Kidney epithelial cell (primary cell): ENCODE results near the gene SYT13. TPM values are rescaled to one million over a fixed set of nuclear protein-coding genes. Genes with fewer than 3 reads are reported as not detected.

Experiments
- DNase-seq: peaks from one replicate; pipeline ENCODE4 v3.0.0-alpha.2; 2010; ENCODE audit warnings: low read depth
- H3K27me3 ChIP-seq: 2 replicates; pipeline ENCODE4 v1.6.0; 2011; ENCODE audit warnings: low read length; ENCODE audit not compliant: control insufficient read depth, insufficient read depth
- H3K36me3 ChIP-seq: 2 replicates; pipeline ENCODE4 v1.5.1; 2011; ENCODE audit warnings: low read length; ENCODE audit not compliant: control insufficient read depth, insufficient read depth
- H3K4me3 ChIP-seq: 2 replicates; pipeline ENCODE4 v1.5.1; 2011; ENCODE audit warnings: low read depth, mild to moderate bottlenecking, control low read depth, low read length
- total RNA-seq: library from RNA; depleted of rRNA; stranded (reverse); fragments of >200 nt; gene quantifications from 2 replicates; pipeline ENCODE4 v1.2.3, GENCODE V29; 2015
- TF ChIP-seq, protein P1 (sequence below): IDR thresholded peaks from 2 replicates; pipeline ENCODE4 v1.5.1; 2011; ENCODE audit warnings: mild to moderate bottlenecking, moderate library complexity, low read length, control low read depth, inconsistent platforms; ENCODE audit not compliant: insufficient read depth, poor library complexity, severe bottlenecking

SYT13 gene
- total RNA-seq, 1 donor from 2014 or later = 10.1 TPM

- TF ChIP-seq, protein P1, sequence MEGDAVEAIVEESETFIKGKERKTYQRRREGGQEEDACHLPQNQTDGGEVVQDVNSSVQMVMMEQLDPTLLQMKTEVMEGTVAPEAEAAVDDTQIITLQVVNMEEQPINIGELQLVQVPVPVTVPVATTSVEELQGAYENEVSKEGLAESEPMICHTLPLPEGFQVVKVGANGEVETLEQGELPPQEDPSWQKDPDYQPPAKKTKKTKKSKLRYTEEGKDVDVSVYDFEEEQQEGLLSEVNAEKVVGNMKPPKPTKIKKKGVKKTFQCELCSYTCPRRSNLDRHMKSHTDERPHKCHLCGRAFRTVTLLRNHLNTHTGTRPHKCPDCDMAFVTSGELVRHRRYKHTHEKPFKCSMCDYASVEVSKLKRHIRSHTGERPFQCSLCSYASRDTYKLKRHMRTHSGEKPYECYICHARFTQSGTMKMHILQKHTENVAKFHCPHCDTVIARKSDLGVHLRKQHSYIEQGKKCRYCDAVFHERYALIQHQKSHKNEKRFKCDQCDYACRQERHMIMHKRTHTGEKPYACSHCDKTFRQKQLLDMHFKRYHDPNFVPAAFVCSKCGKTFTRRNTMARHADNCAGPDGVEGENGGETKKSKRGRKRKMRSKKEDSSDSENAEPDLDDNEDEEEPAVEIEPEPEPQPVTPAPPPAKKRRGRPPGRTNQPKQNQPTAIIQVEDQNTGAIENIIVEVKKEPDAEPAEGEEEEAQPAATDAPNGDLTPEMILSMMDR = no peak
- Histone ChIP-seq H3K36me3 (no peaks in the 10 kb centered on the region), H3K4me3 (no peak overlapping the region), H3K27me3 (no peaks in the 10 kb centered on the region)
- no peak for DNase-seq
These were observed 11.9 kb downstream of the SYT13 start for GRCh38 chr11:45274206-45274605.

DNA sequence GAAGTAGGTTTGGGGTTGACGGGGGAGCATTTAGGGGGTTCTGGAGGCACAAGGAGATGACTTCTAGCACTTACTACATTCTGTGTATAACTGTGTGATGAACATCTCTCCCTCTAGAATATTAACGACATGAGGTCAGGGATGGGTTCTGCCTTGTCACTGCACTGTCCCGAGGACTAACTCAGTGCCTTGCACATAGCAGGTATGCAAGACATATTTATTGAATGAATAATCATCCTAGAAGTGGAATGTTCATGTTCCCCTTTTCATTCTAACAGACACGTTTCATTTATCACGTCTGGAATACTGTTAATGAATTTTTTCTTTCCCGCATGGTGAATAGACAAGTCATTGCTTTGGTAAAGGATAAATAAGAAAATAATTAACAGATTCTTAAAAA lies 12.6 kb downstream of the SYT13 start:
- H3K36me3 ChIP-seq = no peaks in the 10 kb centered on the region
- no peak overlapping the region for H3K4me3 ChIP-seq
- H3K27me3 ChIP-seq = no peaks in the 10 kb centered on the region
- DNase-seq = no peak
- TF ChIP-seq, protein P1 = no peak

DNA sequence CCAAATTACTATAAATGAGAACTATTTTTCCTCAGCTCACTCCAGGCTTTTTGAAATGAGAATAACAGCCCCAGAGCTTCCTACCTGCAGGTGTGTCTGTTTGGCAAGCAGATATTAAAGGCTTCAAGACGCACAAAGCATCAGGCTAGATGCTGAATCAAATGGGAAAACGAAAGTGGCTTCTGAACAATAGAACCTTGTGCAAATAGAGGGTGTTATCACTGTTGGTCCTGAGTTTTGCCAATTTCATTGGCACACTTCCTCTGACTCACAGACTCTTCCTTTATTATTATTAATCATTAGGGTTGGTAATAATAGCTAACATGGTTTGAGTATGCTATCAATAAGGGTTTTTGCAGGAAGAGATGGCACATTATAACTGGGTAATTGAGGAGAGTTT lies 13.4 kb downstream of the SYT13 start:
- Histone ChIP-seq H3K27me3 (no peaks in the 10 kb centered on the region), H3K4me3 (no peak overlapping the region), H3K36me3 (no peaks in the 10 kb centered on the region)
- TF ChIP-seq, protein P1 = no peak
- DNase-seq = no peak

GRCh38 chr11:45270946-45271716 lies 15.0 kb downstream of the SYT13 start:
- Histone ChIP-seq H3K27me3 (no peaks in the 10 kb centered on the region), H3K36me3 (no peaks in the 10 kb centered on the region), H3K4me3 (no peak overlapping the region)
- TF ChIP-seq, protein P1 = no peak
- DNase-seq = no peak

DNA sequence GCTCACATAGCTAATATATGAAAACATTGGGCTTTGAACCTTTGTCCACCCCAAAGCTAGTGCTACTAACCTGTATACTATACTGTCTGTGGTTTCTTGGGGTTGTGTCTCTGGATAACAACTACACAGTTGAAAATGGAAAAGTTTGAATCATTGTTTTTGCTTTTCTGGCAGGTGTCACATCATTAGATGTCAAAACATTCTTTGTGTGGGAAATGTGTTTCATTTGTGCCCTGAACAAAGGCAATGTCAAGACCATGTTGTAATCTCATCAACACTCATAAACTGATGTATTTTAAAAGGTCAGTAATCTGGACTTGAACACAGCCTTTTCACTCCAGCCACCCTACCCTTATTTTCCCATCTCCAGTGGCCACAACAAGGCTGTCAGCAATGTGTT lies 16.5 kb downstream of the SYT13 start:
- DNase-seq = no peak
- H3K36me3 ChIP-seq = no peaks in the 10 kb centered on the region
- H3K27me3 ChIP-seq = no peaks in the 10 kb centered on the region
- TF ChIP-seq, protein P1 = no peak
- no peak overlapping the region for H3K4me3 ChIP-seq

GRCh38 chr11:45267652-45268299 lies 18.4 kb downstream of the SYT13 start:
- TF ChIP-seq, protein P1 = no peak
- H3K27me3 ChIP-seq = no peaks in the 10 kb centered on the region
- no peaks in the 10 kb centered on the region for H3K36me3 ChIP-seq
- no peak for DNase-seq
- no peak overlapping the region for H3K4me3 ChIP-seq
